NCI-H1417 treated with DMSO at 0.1 percent for 48 hours (cell line): ENCODE measurements around the gene PATE1.
"Not testable (repeated sequence)": the region's sequence is repeated elsewhere in the genome, so short reads cannot be mapped to it uniquely, and the experiment has no call there.

Experiments used
- DNase-seq: peaks from one replicate; lab custom pipeline; 2025; lab: John Stamatoyannopoulos, UW

The PATE1 gene

GRCh38 chr11:125745979-125746378, at the start of gene PATE1:
Gene PATE1, plus strand, starts transcription at chr11:125746279. Its CDS starts 26 bp downstream, at chr11:125746305.
- no peak for DNase-seq

GRCh38 chr11:125701018-125701610, 45.0 kb upstream of the PATE1 start:
- DNase-seq = no peak

GRCh38 chr11:125701858-125702621, 44.0 kb upstream of the PATE1 start:
- DNase-seq = no peak

GRCh38 chr11:125704686-125705085, 41.4 kb upstream of the PATE1 start:
- not testable (repeated sequence) for DNase-seq

GRCh38 chr11:125720781-125721180, 25.3 kb upstream of the PATE1 start:
- DNase-seq = no peak

GRCh38 chr11:125724125-125724524, 22.0 kb upstream of the PATE1 start:
- no peak for DNase-seq

- no peak for DNase-seq
These were observed 17.1 kb upstream of the PATE1 start for GRCh38 chr11:125728969-125729368.

- DNase-seq = no peak
These were observed 5.5 kb upstream of the PATE1 start for GRCh38 chr11:125740617-125741016.

GRCh38 chr11:125743681-125744080, 2.4 kb upstream of the PATE1 start:
- no peak for DNase-seq

GRCh38 chr11:125750629-125751028, 4.5 kb downstream of the PATE1 start:
- DNase-seq = no peak

GRCh38 chr11:125756050-125756449, 10.0 kb downstream of the PATE1 start:
- DNase-seq = no peak

GRCh38 chr11:125762445-125762844, 16.4 kb downstream of the PATE1 start:
- DNase-seq = no peak

- DNase-seq = no peak
These were observed 17.4 kb downstream of the PATE1 start for GRCh38 chr11:125763483-125763882.

GRCh38 chr11:125766251-125766650, 20.2 kb downstream of the PATE1 start:
- no peak for DNase-seq

GRCh38 chr11:125768336-125769046, 22.4 kb downstream of the PATE1 start:
- DNase-seq = no peak

- no peak for DNase-seq
These were observed 24.5 kb downstream of the PATE1 start for GRCh38 chr11:125770583-125770982.

GRCh38 chr11:125772834-125773505, 26.9 kb downstream of the PATE1 start:
- DNase-seq = no peak

GRCh38 chr11:125773516-125773915, 27.4 kb downstream of the PATE1 start:
- no peak for DNase-seq

- DNase-seq = no peak
These were observed 31.2 kb downstream of the PATE1 start for GRCh38 chr11:125777309-125777708.

- no peak for DNase-seq
These were observed 32.6 kb downstream of the PATE1 start, which contains the start of gene PATE2 for GRCh38 chr11:125778728-125779127. Gene PATE2, minus strand, starts transcription at chr11:125778828. Its CDS starts 55 bp downstream, at chr11:125778773.

GRCh38 chr11:125784678-125785077, 38.6 kb downstream of the PATE1 start:
- DNase-seq = no peak

- no peak for DNase-seq
These were observed 41.7 kb downstream of the PATE1 start, which contains the start of gene PATE3 for GRCh38 chr11:125787827-125788226. Gene PATE3, plus strand, starts transcription at chr11:125788127. Its CDS starts 25 bp downstream, at chr11:125788152.
